Upper lobe of left lung (tissue), 4 donors: Measurements from ENCODE around the gene CREB1.

ENCODE experiments used
- CTCF ChIP-seq, 6 experiments: fragments of 450-650 bp in 4 of 6; fragments of 200-600 bp in 2 of 6; sonication (generic) in 2 of 6; IDR thresholded peaks; one replicate each; pipeline ENCODE4 v1.5.1; 2016 to 2019; ENCODE audit warnings: antibody characterized with exemption in 6 of 6
- EP300 ChIP-seq, 4 donors: sonication (generic); formaldehyde crosslinking; IDR thresholded peaks; one replicate each; pipeline ENCODE4 v1.5.1; 2017; ENCODE audit warnings: antibody characterized with exemption in 4 of 4, control low read depth in 2 of 4
- POLR2A ChIP-seq, 4 donors: fragments of 450-650 bp; IDR thresholded peaks; one replicate each; pipeline ENCODE4 v1.5.1; 2016 to 2017; ENCODE audit warnings: antibody characterized with exemption in 4 of 4, mild to moderate bottlenecking in 2 of 4

- TF ChIP-seq CTCF (IDR thresholded peaks at IDR 0.05) (no peak), POLR2A (IDR thresholded peaks at IDR 0.05) (no peak), EP300 (IDR thresholded peaks at IDR 0.05) (no peak)
Measured at GRCh38 chr2:207543272-207543671, 13.5 kb downstream of the CREB1 start.
